Measurements from ENCODE around the gene PET100. TPM values are rescaled to one million over a fixed set of nuclear protein-coding genes. Genes with fewer than 3 reads are reported as not detected.

The PET100 gene
- total RNA-seq, 2 donors from 2014 or later: 149 to 182 TPM

- H3K9me3 Mint-ChIP-seq: no peaks in the 10 kb centered on the region
- peaks cover 3% of the 10 kb centered on the region for H3K4me1 Mint-ChIP-seq
- Histone ChIP-seq H3K4me1 (ENCODE audit: control insufficient read depth, insufficient read depth, low read length) (no peaks in the 10 kb centered on the region), H3K9ac (ENCODE audit: extremely low read depth, low read length, poor library complexity, severe bottlenecking) (no peak overlapping the region), H3K27ac (ENCODE audit: low read depth, low read length) (no peak overlapping the region), H3K27me3 (ENCODE audit: control insufficient read depth, insufficient read depth, low read length, poor library complexity, severe bottlenecking) (no peaks in the 10 kb centered on the region), H3K9me3 (ENCODE audit: control insufficient read depth, low read length) (no peaks in the 10 kb centered on the region), H3K4me3 (ENCODE audit: low read length) (no peak overlapping the region), H3K36me3 (ENCODE audit: control insufficient read depth, insufficient read depth, low read length) (peaks cover 30% of the 10 kb centered on the region)
- H3K27ac Mint-ChIP-seq: no peak overlapping the region
- H3K27me3 Mint-ChIP-seq (ENCODE audit: insufficient read depth): no peaks in the 10 kb centered on the region
- 95 to 96% methylated on average over 20 to 39 of the region's 39 CpGs for WGBS, 2 experiments (ENCODE audit: insufficient coverage in 1 of 2, insufficient read length in 1 of 2)
- TF ChIP-seq, protein P1, sequence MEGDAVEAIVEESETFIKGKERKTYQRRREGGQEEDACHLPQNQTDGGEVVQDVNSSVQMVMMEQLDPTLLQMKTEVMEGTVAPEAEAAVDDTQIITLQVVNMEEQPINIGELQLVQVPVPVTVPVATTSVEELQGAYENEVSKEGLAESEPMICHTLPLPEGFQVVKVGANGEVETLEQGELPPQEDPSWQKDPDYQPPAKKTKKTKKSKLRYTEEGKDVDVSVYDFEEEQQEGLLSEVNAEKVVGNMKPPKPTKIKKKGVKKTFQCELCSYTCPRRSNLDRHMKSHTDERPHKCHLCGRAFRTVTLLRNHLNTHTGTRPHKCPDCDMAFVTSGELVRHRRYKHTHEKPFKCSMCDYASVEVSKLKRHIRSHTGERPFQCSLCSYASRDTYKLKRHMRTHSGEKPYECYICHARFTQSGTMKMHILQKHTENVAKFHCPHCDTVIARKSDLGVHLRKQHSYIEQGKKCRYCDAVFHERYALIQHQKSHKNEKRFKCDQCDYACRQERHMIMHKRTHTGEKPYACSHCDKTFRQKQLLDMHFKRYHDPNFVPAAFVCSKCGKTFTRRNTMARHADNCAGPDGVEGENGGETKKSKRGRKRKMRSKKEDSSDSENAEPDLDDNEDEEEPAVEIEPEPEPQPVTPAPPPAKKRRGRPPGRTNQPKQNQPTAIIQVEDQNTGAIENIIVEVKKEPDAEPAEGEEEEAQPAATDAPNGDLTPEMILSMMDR (conservative IDR thresholded peaks at IDR 0.05): no peak
- H3K4me3 Mint-ChIP-seq: no peak overlapping the region
- peaks cover 36% of the 10 kb centered on the region for H3K36me3 Mint-ChIP-seq (ENCODE audit: low read depth)
- no peak for DNase-seq
Observed at GRCh38 chr19:7623725-7624603, 5.6 kb upstream of the PET100 start.

- no peak for DNase-seq
- Histone ChIP-seq H3K27me3 (ENCODE audit: control insufficient read depth, insufficient read depth, low read length, poor library complexity, severe bottlenecking) (no peaks in the 10 kb centered on the region), H3K27ac (ENCODE audit: low read depth, low read length) (no peak overlapping the region), H3K36me3 (ENCODE audit: control insufficient read depth, insufficient read depth, low read length) (peaks cover 29% of the 10 kb centered on the region), H3K4me1 (ENCODE audit: control insufficient read depth, insufficient read depth, low read length) (no peaks in the 10 kb centered on the region), H3K4me3 (ENCODE audit: low read length) (no peak overlapping the region), H3K9ac (ENCODE audit: extremely low read depth, low read length, poor library complexity, severe bottlenecking) (no peak overlapping the region), H3K9me3 (ENCODE audit: control insufficient read depth, low read length) (no peaks in the 10 kb centered on the region)
- H3K27ac Mint-ChIP-seq: no peak overlapping the region
- peaks cover 35% of the 10 kb centered on the region for H3K36me3 Mint-ChIP-seq (ENCODE audit: low read depth)
- peaks cover 9% of the 10 kb centered on the region for H3K4me1 Mint-ChIP-seq
- H3K4me3 Mint-ChIP-seq: no peak overlapping the region
- TF ChIP-seq, protein P1 (conservative IDR thresholded peaks at IDR 0.05): no peak
- H3K9me3 Mint-ChIP-seq: no peaks in the 10 kb centered on the region
- WGBS, 2 experiments (ENCODE audit: insufficient coverage in 1 of 2, insufficient read length in 1 of 2): 91 to 100% methylated on average over 11 to 17 of the region's 17 CpGs
- H3K27me3 Mint-ChIP-seq (ENCODE audit: insufficient read depth): no peaks in the 10 kb centered on the region
Observed at GRCh38 chr19:7624810-7625209, 4.8 kb upstream of the PET100 start.

GRCh38 chr19:7625763-7626372 is 3.7 kb upstream of the PET100 start:
- no peak for DNase-seq
- Histone ChIP-seq H3K27me3 (ENCODE audit: control insufficient read depth, insufficient read depth, low read length, poor library complexity, severe bottlenecking) (no peaks in the 10 kb centered on the region), H3K4me1 (ENCODE audit: control insufficient read depth, insufficient read depth, low read length) (no peaks in the 10 kb centered on the region), H3K9me3 (ENCODE audit: control insufficient read depth, low read length) (no peaks in the 10 kb centered on the region), H3K36me3 (ENCODE audit: control insufficient read depth, insufficient read depth, low read length) (peaks cover 29% of the 10 kb centered on the region), H3K27ac (ENCODE audit: low read depth, low read length) (no peak overlapping the region), H3K9ac (ENCODE audit: extremely low read depth, low read length, poor library complexity, severe bottlenecking) (no peak overlapping the region), H3K4me3 (ENCODE audit: low read length) (no peak overlapping the region)
- WGBS, 2 experiments (ENCODE audit: insufficient coverage in 1 of 2, insufficient read length in 1 of 2): 95 to 99% methylated on average over 27 to 34 of the region's 34 CpGs
- TF ChIP-seq, protein P1 (conservative IDR thresholded peaks at IDR 0.05): no peak
- H3K4me3 Mint-ChIP-seq: no peak overlapping the region
- H3K9me3 Mint-ChIP-seq: no peaks in the 10 kb centered on the region
- H3K4me1 Mint-ChIP-seq: peaks cover 17% of the 10 kb centered on the region
- H3K27me3 Mint-ChIP-seq (ENCODE audit: insufficient read depth): no peaks in the 10 kb centered on the region
- H3K36me3 Mint-ChIP-seq (ENCODE audit: low read depth): peaks cover 32% of the 10 kb centered on the region
- H3K27ac Mint-ChIP-seq: no peak overlapping the region

All from endodermal cell (in vitro differentiated cells).